SK-N-SH treated with all-trans-retinoic acid at 6 μM for 48 hours (cell line): ENCODE data around the gene FNTB.

Source experiments
- ATAC-seq: fragments of 200-7000 bp; cut with Tn5 transposase; 3 replicates; pipeline ENCODE4 v1.9.1; 2020; ENCODE audit warnings: mild to moderate bottlenecking, moderate library complexity
- ARNTL ChIP-seq: fragments of 450-650 bp; formaldehyde crosslinking; IDR thresholded peaks from 2 replicates; pipeline ENCODE4 v1.5.0; 2020; ENCODE audit warnings: low read depth, mild to moderate bottlenecking, moderate library complexity, borderline replicate concordance
- CREB5 ChIP-seq: fragments of 250-450 bp; sonication (Bioruptor Pico); IDR thresholded peaks from 2 replicates; pipeline ENCODE4 v1.5.1; 2020; ENCODE audit warnings: low read depth, mild to moderate bottlenecking, moderate library complexity
- CSDC2 ChIP-seq: fragments of 250-450 bp; sonication (Bioruptor Pico); IDR thresholded peaks from 2 replicates; pipeline ENCODE4 v1.5.0; 2020; ENCODE audit warnings: mild to moderate bottlenecking, moderate library complexity
- CSRNP3 ChIP-seq: fragments of 250-450 bp; sonication (Bioruptor Pico); IDR thresholded peaks from 2 replicates; pipeline ENCODE4 v1.5.1; 2021; ENCODE audit warnings: mild to moderate bottlenecking, moderate library complexity
- ESRRG ChIP-seq: fragments of 250-450 bp; sonication (Bioruptor Pico); IDR thresholded peaks from 2 replicates; pipeline ENCODE4 v1.6.1; 2021; ENCODE audit warnings: mild to moderate bottlenecking
- ISL1 ChIP-seq: fragments of 250-450 bp; sonication (Bioruptor Pico); IDR thresholded peaks from 2 replicates; pipeline ENCODE4 v2.1.2; 2022; ENCODE audit warnings: mild to moderate bottlenecking, moderate library complexity
- OSR1 ChIP-seq: fragments of 250-450 bp; sonication (Bioruptor Pico); IDR thresholded peaks from 2 replicates; pipeline ENCODE4 v1.8.0; 2022; ENCODE audit warnings: moderate library complexity, mild to moderate bottlenecking, inconsistent platforms
- PATZ1 ChIP-seq: fragments of 250-450 bp; sonication (Bioruptor Pico); IDR thresholded peaks from 2 replicates; pipeline ENCODE4 v1.8.0; 2020; ENCODE audit warnings: mild to moderate bottlenecking, moderate library complexity, borderline replicate concordance
- POU6F1 ChIP-seq: fragments of 250-450 bp; sonication (Bioruptor Pico); IDR thresholded peaks from 2 replicates; pipeline ENCODE4 v1.8.0; 2021; ENCODE audit warnings: low read depth, mild to moderate bottlenecking, moderate library complexity, borderline replicate concordance
- RARB ChIP-seq: fragments of 250-450 bp; sonication (Bioruptor Pico); IDR thresholded peaks from 2 replicates; pipeline ENCODE4 v1.8.0; 2021; ENCODE audit warnings: mild to moderate bottlenecking, moderate library complexity
- SNAI2 ChIP-seq: fragments of 250-450 bp; sonication (Bioruptor Pico); IDR thresholded peaks from 2 replicates; pipeline ENCODE4 v1.5.0; 2020; ENCODE audit warnings: mild to moderate bottlenecking, moderate library complexity
- TCF4 ChIP-seq: fragments of 250-450 bp; sonication (Bioruptor Pico); IDR thresholded peaks from 2 replicates; pipeline ENCODE4 v1.8.0; 2021; ENCODE audit warnings: mild to moderate bottlenecking, moderate library complexity, borderline replicate concordance
- TOX ChIP-seq: fragments of 250-450 bp; sonication (Bioruptor Pico); IDR thresholded peaks from 2 replicates; pipeline ENCODE4 v1.8.0; 2021; ENCODE audit warnings: mild to moderate bottlenecking, moderate library complexity, borderline replicate concordance
- TSHZ2 ChIP-seq: fragments of 250-450 bp; sonication (Bioruptor Pico); IDR thresholded peaks from 2 replicates; pipeline ENCODE4 v1.5.0; 2020; ENCODE audit warnings: mild to moderate bottlenecking, moderate library complexity
- ZC3H10 ChIP-seq: fragments of 250-450 bp; sonication (Bioruptor Pico); IDR thresholded peaks from 2 replicates; pipeline ENCODE4 v1.5.1; 2021; ENCODE audit warnings: mild to moderate bottlenecking, moderate library complexity
- ZFP3 ChIP-seq: fragments of 250-450 bp; sonication (Bioruptor Pico); IDR thresholded peaks from 2 replicates; pipeline ENCODE4 v1.5.0; 2020; ENCODE audit warnings: mild to moderate bottlenecking, moderate library complexity
- ZFP30 ChIP-seq: fragments of 450-650 bp; formaldehyde crosslinking; IDR thresholded peaks from 2 replicates; pipeline ENCODE4 v1.5.0; 2022; ENCODE audit warnings: mild to moderate bottlenecking, moderate library complexity
- ZNF565 ChIP-seq: fragments of 450-650 bp; formaldehyde crosslinking; conservative IDR thresholded peaks from 2 replicates; pipeline ENCODE4 v1.5.0; 2020; ENCODE audit warnings: low read depth, mild to moderate bottlenecking, moderate library complexity
- ZNF8 ChIP-seq: fragments of 450-650 bp; formaldehyde crosslinking; IDR thresholded peaks from 2 replicates; pipeline ENCODE4 v1.5.0; 2020; ENCODE audit warnings: mild to moderate bottlenecking, moderate library complexity

The FNTB gene

GRCh38 chr14:65034021-65034420, 47.3 kb downstream of the FNTB start:
- no peak for ATAC-seq
- no peak for TF ChIP-seq TOX
- no peak for TF ChIP-seq CSRNP3 (CRISPR knock-in tag)
- no peak for TF ChIP-seq TSHZ2
- no peak for TF ChIP-seq ZFP3 (CRISPR knock-in tag)
- no peak for TF ChIP-seq ZNF565 (CRISPR knock-in tag)
- TF ChIP-seq ARNTL: no peak
- no peak for TF ChIP-seq ZFP30 (CRISPR knock-in tag)
- TF ChIP-seq CSDC2 (CRISPR knock-in tag): no peak
- no peak for TF ChIP-seq ZC3H10 (CRISPR knock-in tag)
- no peak for TF ChIP-seq ISL1 (CRISPR knock-in tag)
- TF ChIP-seq PATZ1: no peak
- TF ChIP-seq, all 23 proteins: peak for 0

- no peak for ATAC-seq
- TF ChIP-seq ZFP3 (CRISPR knock-in tag) (no peak), ISL1 (CRISPR knock-in tag) (no peak), CREB5 (CRISPR knock-in tag) (no peak), ZFP30 (CRISPR knock-in tag) (no peak), PATZ1 (no peak), CSDC2 (CRISPR knock-in tag) (no peak)
Measured at GRCh38 chr14:65035049-65035448, 48.4 kb downstream of the FNTB start.

- ATAC-seq: no peak
- TF ChIP-seq POU6F1 (CRISPR knock-in tag): no peak
- TF ChIP-seq RARB (CRISPR knock-in tag): no peak
- no peak for TF ChIP-seq ESRRG (CRISPR knock-in tag)
- no peak for TF ChIP-seq ZFP30 (CRISPR knock-in tag)
- TF ChIP-seq TCF4 (CRISPR knock-in tag): no peak
- TF ChIP-seq CSDC2 (CRISPR knock-in tag): no peak
- no peak for TF ChIP-seq OSR1 (CRISPR knock-in tag)
- no peak for TF ChIP-seq ARNTL
- TF ChIP-seq ZNF8 (CRISPR knock-in tag): no peak
- no peak for TF ChIP-seq TSHZ2
- TF ChIP-seq ZC3H10 (CRISPR knock-in tag): no peak
- TF ChIP-seq SNAI2 (CRISPR knock-in tag): no peak
- TF ChIP-seq ZFP3 (CRISPR knock-in tag): no peak
Measured at GRCh38 chr14:65038966-65039365, 52.3 kb downstream of the FNTB start.
